GM04504 (cell line): ENCODE results near the gene KIF26B.
"Not testable (repeated sequence)": the region's sequence is repeated elsewhere in the genome, so short reads cannot be mapped to it uniquely, and the experiment has no call there.

ENCODE experiments used
- DNase-seq: peaks from one replicate; pipeline ENCODE4 v3.0.0-alpha.2; 2012; ENCODE audit warnings: low read depth

The KIF26B gene

DNA sequence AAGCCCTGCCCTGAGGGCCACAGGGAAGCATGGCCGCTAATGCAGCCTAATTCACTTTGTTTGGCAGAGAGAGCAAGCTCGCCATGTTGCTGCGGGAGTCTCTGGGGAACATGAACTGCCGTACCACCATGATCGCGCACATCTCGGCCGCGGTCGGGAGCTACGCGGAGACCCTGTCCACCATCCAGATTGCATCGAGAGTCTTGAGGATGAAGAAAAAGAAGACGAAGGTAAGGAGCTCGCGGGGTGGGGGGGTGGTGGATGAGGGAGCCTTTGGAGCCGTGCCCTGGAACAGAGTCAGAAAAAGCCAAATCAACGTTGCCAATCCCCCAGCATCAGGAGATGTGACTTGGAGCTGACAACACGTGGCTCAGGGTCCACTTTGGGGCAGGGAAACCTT is 529.4 kb downstream of the KIF26B start:
- no peak for DNase-seq

GRCh38 chr1:245684571-245684970 is 529.8 kb downstream of the KIF26B start:
- DNase-seq, result no peak

GRCh38 chr1:245685111-245685810 is 530.5 kb downstream of the KIF26B start:
- DNase-seq, result no peak

DNA sequence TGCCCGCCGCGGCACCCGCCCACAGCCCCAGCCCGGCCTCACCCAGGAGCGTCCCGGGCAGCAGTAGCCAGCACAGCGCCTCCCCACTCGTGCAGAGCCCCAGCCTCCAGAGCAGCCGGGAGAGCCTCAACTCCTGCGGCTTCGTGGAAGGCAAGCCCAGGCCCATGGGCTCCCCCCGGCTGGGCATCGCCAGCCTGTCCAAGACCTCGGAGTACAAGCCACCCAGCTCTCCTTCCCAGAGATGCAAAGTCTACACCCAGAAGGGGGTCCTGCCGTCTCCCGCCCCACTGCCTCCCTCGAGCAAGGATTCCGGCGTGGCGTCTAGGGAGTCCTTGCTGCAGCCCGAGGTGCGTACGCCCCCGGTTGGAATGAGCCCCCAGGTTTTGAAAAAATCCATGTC is 531.2 kb downstream of the KIF26B start:
- no peak for DNase-seq

GRCh38 chr1:245686446-245687030 is 531.8 kb downstream of the KIF26B start:
- DNase-seq, result no peak

DNA sequence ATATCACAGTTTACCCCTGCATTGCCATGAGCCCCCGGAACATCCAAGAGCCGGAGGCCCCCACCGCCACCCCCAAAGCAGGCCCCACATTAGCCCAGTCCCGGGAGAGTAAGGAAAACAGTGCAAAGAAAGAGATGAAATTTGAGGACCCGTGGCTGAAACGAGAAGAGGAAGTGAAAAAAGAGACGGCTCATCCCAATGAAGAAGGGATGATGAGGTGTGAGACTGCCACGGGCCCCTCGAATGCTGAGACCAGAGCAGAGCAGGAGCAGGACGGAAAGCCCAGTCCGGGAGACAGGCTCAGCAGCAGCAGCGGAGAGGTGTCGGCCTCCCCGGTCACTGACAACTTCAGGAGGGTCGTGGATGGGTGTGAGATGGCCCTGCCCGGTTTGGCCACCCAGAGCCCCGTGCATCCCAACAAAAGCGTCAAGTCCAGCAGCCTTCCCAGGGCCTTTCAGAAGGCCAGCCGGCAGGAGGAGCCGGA is 532.4 kb downstream of the KIF26B start:
- DNase-seq, result no peak

- DNase-seq, result no peak
Observed at GRCh38 chr1:245687636-245688535, 533.1 kb downstream of the KIF26B start.

DNA sequence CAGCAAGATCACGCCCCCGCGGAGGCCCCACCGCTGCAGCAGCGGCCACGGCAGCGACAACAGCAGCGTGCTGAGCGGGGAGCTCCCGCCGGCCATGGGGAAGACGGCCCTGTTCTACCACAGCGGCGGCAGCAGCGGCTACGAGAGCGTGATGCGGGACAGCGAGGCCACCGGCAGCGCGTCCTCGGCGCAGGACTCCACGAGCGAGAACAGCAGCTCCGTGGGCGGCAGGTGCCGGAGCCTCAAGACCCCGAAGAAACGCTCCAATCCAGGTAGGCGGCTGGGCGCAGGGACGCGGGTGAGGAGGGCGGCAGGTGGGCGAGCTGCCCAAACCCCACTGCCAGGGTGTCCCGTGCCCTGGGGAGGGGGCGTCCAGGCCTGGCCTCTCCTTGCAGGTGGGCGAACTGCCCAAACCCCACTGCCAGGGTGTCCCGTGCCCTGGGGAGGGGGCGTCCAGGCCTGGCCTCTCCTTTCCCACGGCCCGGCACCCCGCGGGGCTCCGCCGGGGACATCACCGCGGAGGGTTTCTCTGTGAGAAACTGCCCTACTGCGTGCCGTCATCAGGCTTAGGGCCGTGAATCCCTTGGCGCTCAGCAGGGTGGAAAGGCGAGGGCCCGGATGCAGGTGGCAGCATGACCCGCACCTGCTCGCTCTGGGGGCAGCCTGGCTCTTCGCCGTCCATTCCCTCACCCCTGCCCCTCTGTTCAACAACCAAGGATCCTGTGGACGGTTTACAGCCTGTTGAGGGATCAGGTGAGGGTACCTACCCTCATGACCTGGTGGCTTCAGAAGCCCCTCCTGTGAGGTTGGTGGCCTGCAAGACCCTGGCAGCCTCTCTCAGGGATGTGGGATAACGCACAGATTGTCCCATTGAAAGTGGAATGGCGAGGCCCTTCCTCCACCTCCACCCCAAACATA is 534.0 kb downstream of the KIF26B start:
- DNase-seq, result no peak

DNA sequence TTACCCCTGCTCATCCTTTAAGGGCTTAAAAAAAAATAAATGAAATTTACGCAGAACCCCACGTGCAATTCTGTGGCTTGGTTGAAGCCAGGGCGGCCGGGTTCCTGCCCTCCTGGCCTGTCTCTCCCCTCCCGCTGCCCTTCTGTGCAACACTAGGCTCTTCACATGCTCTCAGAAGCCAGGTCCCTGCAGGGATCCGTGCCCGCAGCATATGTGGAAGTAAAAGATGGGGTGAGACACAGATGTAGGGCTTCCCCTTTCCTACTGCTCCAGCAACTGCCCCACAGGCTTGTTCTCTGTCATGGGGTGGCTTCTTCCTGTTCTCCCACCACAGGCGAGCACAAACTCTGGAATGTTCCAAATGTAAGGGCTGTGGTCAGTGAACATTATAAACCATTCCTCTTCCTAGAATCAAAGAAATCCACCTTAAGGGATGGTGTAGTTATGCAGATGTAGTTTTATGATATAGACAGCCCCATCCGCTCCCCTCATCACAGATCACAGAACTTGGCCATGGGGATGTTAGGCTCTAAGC is 535.4 kb downstream of the KIF26B start:
- no peak for DNase-seq

DNA sequence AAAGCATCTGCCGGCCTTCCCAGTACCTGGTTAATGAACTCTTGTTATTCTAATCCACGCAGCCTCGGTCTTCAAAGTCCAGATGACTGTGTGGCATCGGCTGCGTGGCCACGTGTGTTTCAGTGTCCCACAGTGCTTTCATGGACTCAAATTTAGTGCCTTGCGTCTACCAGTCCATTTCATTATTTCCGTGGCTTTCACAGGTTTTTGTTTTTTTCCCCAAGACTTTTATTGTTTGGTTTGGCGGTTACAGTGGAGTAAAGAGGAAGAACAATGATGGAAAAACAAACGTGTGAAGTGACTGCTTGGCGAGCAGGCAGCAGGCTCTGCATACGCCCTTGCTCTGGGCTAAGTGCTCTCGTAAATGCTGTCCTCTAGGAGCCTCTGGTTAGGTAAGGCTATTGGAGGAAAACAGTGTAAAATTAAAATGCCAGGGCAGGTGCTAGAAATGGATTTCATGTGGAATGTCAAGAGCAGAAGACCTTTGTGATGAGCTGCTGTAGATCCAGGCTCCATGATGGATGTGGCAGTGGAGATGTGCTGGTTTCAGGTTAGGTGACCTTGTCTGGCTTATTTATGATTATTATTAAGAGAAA is 536.3 kb downstream of the KIF26B start:
- DNase-seq, result no peak

DNA sequence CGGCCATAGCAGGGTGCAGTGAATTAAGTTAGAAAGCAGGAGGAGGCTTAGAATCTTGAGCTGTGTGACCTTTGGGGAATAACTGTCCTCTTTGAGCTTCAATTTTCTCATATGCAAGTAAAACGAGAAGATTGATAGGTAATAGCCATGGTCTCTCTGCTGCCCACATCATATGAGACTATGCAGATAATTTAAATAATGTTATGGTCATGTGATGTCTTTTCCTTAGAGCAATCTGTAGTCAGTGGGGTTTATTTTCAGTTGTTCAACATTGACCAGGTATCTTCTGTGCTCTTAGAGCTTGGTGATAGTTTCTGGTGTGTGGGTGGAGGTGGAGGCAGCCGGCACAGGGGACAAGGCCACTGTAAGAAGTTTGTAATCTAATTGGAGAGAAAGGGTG is 537.1 kb downstream of the KIF26B start:
- DNase-seq, result no peak

DNA sequence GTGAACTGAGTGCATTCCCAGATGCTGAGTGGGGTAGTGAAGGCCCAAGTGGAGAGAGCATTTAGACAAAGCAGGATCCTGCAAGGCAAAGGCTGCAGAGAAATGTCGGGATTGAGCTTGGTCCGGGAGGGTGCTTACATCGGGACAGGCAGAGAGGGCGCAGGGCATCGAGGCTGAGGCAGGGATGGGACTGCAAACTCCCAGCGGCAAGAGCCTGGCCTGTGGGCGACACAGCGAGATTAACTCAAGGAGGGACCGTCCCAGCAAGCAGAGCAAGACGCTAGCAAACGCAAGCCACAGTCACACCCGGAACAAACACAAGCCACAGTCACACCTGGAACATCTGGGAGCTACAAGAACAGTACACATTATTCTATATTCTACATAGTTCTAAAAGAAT is 537.5 kb downstream of the KIF26B start:
- no peak for DNase-seq

GRCh38 chr1:245693116-245693793 is 538.5 kb downstream of the KIF26B start:
- no peak for DNase-seq

DNA sequence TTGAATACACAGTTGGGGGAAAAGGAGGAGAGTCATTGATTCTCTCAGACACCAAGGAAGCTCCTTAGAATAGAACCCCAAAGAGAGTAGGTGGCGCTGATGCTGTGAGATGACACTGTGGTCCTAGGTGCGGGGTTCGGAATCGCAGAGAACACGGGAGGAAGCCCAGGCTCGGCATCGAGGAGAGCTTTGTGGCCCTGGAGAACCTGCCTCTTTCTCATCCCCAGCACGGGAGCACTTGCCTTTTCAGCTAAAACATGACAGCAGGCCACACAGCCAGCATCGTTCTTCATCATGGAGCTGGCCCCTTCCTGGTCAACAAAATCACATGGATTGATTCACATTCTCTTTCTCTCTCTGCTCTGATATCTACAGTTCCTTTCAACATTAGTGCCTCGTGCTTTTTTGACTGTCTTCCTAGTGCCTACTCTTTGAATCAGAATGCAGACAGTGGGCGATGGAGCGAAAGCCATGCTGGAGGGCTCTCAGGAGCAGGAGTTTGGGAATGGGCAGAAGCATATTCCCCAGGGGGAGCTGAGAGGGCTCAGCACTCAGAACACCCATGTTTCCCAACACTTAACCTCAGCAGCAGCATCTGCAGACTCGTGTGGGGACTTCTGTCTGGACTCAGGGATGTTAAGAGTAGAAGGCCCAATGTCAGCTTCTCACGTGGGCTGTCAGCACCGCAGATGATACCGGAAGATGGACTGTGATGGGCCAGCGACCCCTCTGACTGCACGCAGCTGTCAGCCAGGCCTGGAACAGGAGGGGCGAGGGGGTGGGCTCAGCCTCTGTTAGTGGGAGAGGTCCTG is 539.4 kb downstream of the KIF26B start:
- no peak for DNase-seq

DNA sequence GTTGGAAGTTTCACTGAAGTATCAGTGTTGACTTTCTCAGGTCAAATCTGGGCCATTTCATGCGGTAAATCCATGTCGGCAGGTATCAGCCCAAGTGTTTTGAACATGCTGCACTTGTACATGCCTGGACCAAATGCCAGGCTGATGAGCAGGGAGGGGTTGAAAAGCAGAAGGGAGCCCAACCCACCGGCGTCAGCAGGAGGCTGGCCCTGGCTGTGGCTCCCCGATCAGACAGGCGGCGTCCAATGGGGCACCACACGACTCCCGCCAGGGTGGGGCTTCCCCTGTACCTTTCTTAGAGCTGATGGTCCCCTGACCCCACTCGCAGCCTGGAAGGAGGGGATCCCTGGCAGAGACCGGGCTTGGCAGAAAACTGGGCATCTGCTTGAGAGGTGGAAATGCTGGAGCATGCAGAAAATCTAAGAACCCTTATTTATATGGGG is 540.0 kb downstream of the KIF26B start:
- DNase-seq, result no peak

DNA sequence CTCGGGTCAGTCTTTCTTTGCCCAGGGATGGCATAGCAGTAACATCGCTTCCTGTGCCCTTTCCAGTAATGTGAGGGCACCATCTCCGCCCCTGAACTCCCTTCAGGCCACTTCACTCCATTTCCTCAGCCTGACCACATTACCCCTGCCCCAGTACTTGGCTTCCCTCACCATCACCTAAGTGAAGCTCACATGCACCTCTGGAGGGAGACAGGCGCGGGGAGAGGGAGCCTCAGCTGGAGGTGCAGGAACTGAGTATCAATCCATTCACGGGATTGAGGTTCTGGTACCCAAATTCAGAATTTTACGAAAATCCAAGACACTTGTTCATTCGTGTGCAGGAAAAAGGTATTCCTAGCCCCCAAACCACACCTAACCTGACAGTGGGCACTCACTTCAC is 540.4 kb downstream of the KIF26B start:
- DNase-seq, result no peak

- DNase-seq, result not testable (repeated sequence)
Observed at GRCh38 chr1:245695701-245696100, 540.9 kb downstream of the KIF26B start.

DNA sequence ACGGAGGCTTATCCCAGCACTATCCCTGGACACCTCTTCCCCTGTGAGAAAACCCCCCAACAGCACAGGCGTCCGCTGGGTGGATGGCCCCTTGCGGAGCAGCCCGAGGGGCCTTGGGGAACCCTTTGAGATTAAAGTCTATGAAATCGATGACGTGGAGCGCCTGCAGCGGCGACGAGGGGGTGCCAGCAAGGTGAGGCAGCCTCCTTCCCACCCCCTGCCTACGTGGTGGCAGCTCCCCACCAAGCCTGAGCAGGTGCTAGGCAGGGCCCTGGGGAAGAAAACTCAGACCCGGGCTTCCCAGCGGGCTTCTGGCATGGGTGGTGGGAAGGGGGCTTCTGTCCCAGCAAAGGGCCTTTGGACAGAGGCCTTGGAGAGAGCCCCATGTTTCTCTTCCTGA is 543.3 kb downstream of the KIF26B start:
- no peak for DNase-seq

GRCh38 chr1:245698860-245699259 is 544.1 kb downstream of the KIF26B start:
- no peak for DNase-seq

GRCh38 chr1:245700631-245701030 is 545.8 kb downstream of the KIF26B start:
- no peak for DNase-seq
